Measurements from ENCODE around the gene CCDC150.

CCDC150 gene

DNA sequence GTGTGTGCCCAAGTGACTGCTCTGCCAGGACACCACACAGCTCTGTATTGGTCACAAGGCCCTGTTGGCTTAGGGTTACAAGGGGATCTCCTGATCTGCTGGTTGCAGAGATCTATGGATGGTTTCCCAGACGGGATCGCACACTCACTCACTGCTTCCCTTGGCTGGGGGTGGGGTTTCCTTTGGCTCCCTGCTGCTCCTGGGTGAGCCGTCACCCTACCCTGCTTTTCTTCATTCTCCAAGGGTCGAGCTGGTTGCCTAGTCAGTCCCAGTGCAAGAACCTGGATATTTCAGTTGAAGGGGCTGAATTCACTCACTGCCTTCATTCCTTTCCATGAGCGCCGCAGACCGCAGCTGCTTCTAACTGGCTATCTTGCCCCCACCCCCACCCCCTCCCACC is 103.7 kb downstream of the CCDC150 start:
- no peak for DNase-seq (ENCODE audit: low read depth)
- Histone ChIP-seq H3K4me3 (ENCODE audit: low read length) (no peak overlapping the region), H3K9me3 (ENCODE audit: control insufficient read depth, low read length) (peaks cover 14% of the 10 kb centered on the region), H3K4me1 (ENCODE audit: control insufficient read depth, insufficient read depth, low read length) (no peaks in the 10 kb centered on the region), H3K9ac (ENCODE audit: low read length) (no peak overlapping the region), H3K36me3 (ENCODE audit: control insufficient read depth, insufficient read depth, low read length, severe bottlenecking) (no peaks in the 10 kb centered on the region), H3K27me3 (replicated peaks; ENCODE audit: control insufficient read depth, insufficient read depth, low read length) (no peaks in the 10 kb centered on the region)

- H3K36me3 ChIP-seq (ENCODE audit: control insufficient read depth, insufficient read depth, low read length, severe bottlenecking): no peaks in the 10 kb centered on the region
- DNase-seq (ENCODE audit: low read depth): no peak
- H3K4me1 ChIP-seq (ENCODE audit: control insufficient read depth, insufficient read depth, low read length): no peaks in the 10 kb centered on the region
- H3K9ac ChIP-seq (ENCODE audit: low read length): no peak overlapping the region
- no peaks in the 10 kb centered on the region for H3K9me3 ChIP-seq (ENCODE audit: control insufficient read depth, low read length)
- H3K4me3 ChIP-seq (ENCODE audit: low read length): no peak overlapping the region
- H3K27me3 ChIP-seq (replicated peaks; ENCODE audit: control insufficient read depth, insufficient read depth, low read length): no peaks in the 10 kb centered on the region
Measured at GRCh38 chr2:196745711-196746110, 106.2 kb downstream of the CCDC150 start.

DNA sequence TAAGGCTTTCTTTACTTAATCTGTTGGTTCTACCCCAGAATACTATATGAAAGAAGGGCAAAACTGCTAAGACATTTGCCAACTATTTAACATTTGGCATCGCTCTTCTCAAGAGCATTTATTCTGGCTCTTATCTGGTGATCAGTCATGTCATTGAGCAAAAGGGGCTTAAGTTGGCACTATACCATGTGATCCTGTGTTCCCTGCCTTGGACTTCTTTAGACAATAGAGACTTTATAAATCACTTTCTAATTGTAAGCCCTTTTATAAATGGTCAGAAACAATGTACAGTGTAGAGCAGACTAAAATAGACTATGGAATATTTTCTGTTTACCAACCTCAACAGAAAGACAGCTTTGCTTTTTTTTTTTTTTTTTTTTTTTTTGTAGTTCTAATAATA is 107.9 kb downstream of the CCDC150 start:
- Histone ChIP-seq H3K4me1 (ENCODE audit: control insufficient read depth, insufficient read depth, low read length) (no peaks in the 10 kb centered on the region), H3K36me3 (ENCODE audit: control insufficient read depth, insufficient read depth, low read length, severe bottlenecking) (no peaks in the 10 kb centered on the region), H3K4me3 (ENCODE audit: low read length) (no peak overlapping the region), H3K27me3 (replicated peaks; ENCODE audit: control insufficient read depth, insufficient read depth, low read length) (no peaks in the 10 kb centered on the region), H3K9ac (ENCODE audit: low read length) (no peak overlapping the region), H3K9me3 (ENCODE audit: control insufficient read depth, low read length) (no peaks in the 10 kb centered on the region)
- no peak for DNase-seq (ENCODE audit: low read depth)

GRCh38 chr2:196748123-196748522 is 108.6 kb downstream of the CCDC150 start:
- Histone ChIP-seq H3K4me1 (ENCODE audit: control insufficient read depth, insufficient read depth, low read length) (no peaks in the 10 kb centered on the region), H3K27me3 (replicated peaks; ENCODE audit: control insufficient read depth, insufficient read depth, low read length) (no peaks in the 10 kb centered on the region), H3K9ac (ENCODE audit: low read length) (no peak overlapping the region), H3K4me3 (ENCODE audit: low read length) (no peak overlapping the region), H3K9me3 (ENCODE audit: control insufficient read depth, low read length) (no peaks in the 10 kb centered on the region), H3K36me3 (ENCODE audit: control insufficient read depth, insufficient read depth, low read length, severe bottlenecking) (no peaks in the 10 kb centered on the region)
- no peak for DNase-seq (ENCODE audit: low read depth)

DNA sequence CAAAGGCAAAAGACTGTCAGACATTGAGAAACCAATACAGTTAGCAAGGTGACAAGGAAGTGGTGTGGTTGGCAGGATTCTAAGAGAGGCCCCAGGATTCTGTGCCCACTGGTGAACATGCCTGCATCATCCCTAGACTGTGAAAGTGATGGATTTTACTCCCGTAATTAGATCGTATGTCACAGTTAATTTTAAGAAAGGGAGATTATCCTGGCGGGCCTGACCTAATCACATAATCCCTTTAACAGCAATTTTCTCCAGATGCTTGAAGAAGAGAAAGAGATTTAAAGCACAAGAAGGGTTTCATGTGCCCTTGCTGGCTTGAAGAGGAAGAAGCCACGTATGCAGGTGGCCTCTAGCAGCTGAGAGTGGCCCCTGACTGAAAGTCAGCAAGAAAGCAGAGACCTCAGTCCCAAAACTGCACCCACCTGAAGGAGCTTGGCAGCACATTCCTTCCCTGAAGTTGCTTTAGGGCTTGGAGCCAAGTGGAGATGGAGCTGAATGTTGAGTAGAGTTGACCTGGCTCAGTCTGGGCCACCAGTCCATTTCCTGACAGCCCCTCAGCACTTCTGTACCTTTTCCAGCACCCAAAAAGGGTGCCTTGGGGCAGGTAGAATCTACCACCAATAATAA is 110.9 kb downstream of the CCDC150 start:
- no peaks in the 10 kb centered on the region for H3K27me3 ChIP-seq (replicated peaks; ENCODE audit: control insufficient read depth, insufficient read depth, low read length)
- no peak overlapping the region for H3K4me3 ChIP-seq (ENCODE audit: low read length)
- DNase-seq (ENCODE audit: low read depth): no peak
- H3K36me3 ChIP-seq (ENCODE audit: control insufficient read depth, insufficient read depth, low read length, severe bottlenecking): no peaks in the 10 kb centered on the region
- no peak overlapping the region for H3K9ac ChIP-seq (ENCODE audit: low read length)
- H3K9me3 ChIP-seq (ENCODE audit: control insufficient read depth, low read length): peaks cover 4% of the 10 kb centered on the region
- no peaks in the 10 kb centered on the region for H3K4me1 ChIP-seq (ENCODE audit: control insufficient read depth, insufficient read depth, low read length)

DNA sequence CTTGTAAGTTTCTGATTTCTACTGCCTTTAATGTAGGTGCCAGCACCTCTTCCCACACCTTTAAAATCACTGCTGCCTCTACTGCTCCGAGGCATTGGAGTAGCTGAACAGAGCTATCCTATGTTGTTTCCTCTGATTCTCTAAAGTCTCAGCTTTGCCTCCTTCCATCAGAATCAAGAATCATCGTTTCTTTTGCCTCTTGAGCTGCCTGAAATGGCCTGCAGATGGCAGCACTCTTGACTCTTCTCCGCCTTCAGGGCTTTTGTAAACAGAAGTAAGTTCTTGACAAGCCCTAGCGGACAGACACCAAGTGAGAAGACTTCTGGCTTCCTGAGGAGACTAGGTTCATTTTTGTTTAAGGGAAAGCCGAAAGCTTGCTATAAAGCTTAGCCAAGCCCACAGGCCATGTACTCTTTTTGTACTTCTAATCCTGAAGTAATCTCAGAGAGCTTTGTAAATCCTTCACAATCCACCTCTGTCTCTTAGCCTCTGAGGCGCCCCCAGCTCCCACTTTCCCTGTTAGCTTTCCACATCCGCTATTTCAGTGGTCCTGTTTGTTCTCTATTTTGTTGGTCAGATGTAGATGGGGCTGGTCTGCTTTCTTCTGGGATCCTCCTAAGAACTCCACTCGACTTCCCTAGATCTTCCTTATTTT is 111.6 kb downstream of the CCDC150 start:
- no peak overlapping the region for H3K9ac ChIP-seq (ENCODE audit: low read length)
- peaks cover 4% of the 10 kb centered on the region for H3K9me3 ChIP-seq (ENCODE audit: control insufficient read depth, low read length)
- H3K27me3 ChIP-seq (replicated peaks; ENCODE audit: control insufficient read depth, insufficient read depth, low read length): no peaks in the 10 kb centered on the region
- no peak overlapping the region for H3K4me3 ChIP-seq (ENCODE audit: low read length)
- DNase-seq (ENCODE audit: low read depth): peak; percentile 57
- no peaks in the 10 kb centered on the region for H3K4me1 ChIP-seq (ENCODE audit: control insufficient read depth, insufficient read depth, low read length)
- H3K36me3 ChIP-seq (ENCODE audit: control insufficient read depth, insufficient read depth, low read length, severe bottlenecking): no peaks in the 10 kb centered on the region

DNA sequence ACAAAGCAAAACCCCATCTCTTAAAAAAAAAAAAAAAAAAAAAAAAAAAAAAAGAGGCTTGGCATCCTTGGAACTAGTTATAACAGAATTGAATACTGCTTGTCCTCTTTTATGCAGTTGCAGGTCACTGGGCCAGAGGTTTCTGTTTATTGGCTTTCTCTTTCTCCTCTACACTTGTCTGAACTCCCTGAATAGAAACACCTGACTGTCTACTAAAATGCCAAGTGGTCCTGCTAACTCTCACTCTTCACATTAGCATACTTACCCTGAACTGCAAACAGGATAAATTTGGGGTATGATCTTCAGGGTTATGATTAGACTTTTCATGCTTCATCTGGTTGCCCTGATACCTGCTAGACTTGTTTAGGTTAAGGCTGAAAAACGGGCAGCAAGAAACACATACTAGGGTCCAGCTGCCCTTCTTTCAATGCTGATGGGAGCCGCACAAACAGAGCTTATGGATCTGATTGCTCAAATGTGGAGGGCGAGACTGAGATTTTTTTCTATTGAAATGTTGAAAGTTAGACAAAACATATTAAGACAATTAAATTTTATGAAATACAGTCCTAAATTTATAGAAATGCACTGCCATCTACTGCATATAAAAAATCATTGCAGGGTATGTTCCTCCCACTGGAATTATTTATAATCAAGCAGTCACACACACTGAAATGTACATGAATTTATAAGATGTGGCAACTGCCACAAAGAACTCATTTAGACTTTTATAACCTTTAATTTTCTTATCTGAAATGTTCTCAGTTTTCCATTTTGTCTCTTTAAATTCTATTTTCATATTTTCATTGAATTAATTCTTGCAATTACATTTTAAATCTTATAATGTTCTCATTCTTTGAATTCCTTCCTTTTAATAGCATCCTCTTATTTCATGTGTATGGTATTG is 119.2 kb downstream of the CCDC150 start:
- H3K4me3 ChIP-seq (ENCODE audit: low read length): no peak overlapping the region
- H3K27me3 ChIP-seq (replicated peaks; ENCODE audit: control insufficient read depth, insufficient read depth, low read length): no peaks in the 10 kb centered on the region
- peak; percentile 82 for DNase-seq (ENCODE audit: low read depth)
- H3K9me3 ChIP-seq (ENCODE audit: control insufficient read depth, low read length): peaks cover 4% of the 10 kb centered on the region
- H3K9ac ChIP-seq (ENCODE audit: low read length): no peak overlapping the region
- peaks cover 4% of the 10 kb centered on the region for H3K4me1 ChIP-seq (ENCODE audit: control insufficient read depth, insufficient read depth, low read length)
- H3K36me3 ChIP-seq (ENCODE audit: control insufficient read depth, insufficient read depth, low read length, severe bottlenecking): peaks cover 17% of the 10 kb centered on the region

DNA sequence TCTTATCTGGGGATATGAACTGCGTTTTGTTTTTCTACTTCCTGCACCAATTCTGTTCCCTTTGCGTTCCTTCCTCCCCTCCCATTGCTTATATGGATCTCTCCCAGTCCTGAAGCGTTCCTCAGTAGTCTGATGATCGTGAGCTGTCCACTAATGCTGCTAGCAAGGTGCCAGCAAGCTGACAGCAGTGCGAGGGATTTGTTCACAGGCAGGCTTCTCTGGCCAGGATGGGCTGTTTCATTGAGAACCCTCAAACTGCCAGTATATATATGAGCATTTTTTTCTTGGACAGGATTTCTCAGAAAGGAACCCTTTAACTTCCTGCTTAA is 119.8 kb downstream of the CCDC150 start:
- no peak overlapping the region for H3K4me3 ChIP-seq (ENCODE audit: low read length)
- H3K9ac ChIP-seq (ENCODE audit: low read length): no peak overlapping the region
- DNase-seq (ENCODE audit: low read depth): no peak
- H3K36me3 ChIP-seq (ENCODE audit: control insufficient read depth, insufficient read depth, low read length, severe bottlenecking): peaks cover 23% of the 10 kb centered on the region
- no peaks in the 10 kb centered on the region for H3K9me3 ChIP-seq (ENCODE audit: control insufficient read depth, low read length)
- peaks cover 4% of the 10 kb centered on the region for H3K4me1 ChIP-seq (ENCODE audit: control insufficient read depth, insufficient read depth, low read length)
- no peaks in the 10 kb centered on the region for H3K27me3 ChIP-seq (replicated peaks; ENCODE audit: control insufficient read depth, insufficient read depth, low read length)

GRCh38 chr2:196767101-196767500 is 127.6 kb downstream of the CCDC150 start:
- DNase-seq (ENCODE audit: low read depth): no peak
- H3K4me1 ChIP-seq (ENCODE audit: control insufficient read depth, insufficient read depth, low read length): no peaks in the 10 kb centered on the region
- H3K36me3 ChIP-seq (ENCODE audit: control insufficient read depth, insufficient read depth, low read length, severe bottlenecking): peaks cover 91% of the 10 kb centered on the region
- H3K4me3 ChIP-seq (ENCODE audit: low read length): no peak overlapping the region
- no peaks in the 10 kb centered on the region for H3K27me3 ChIP-seq (replicated peaks; ENCODE audit: control insufficient read depth, insufficient read depth, low read length)
- H3K9ac ChIP-seq (ENCODE audit: low read length): no peak overlapping the region
- no peaks in the 10 kb centered on the region for H3K9me3 ChIP-seq (ENCODE audit: control insufficient read depth, low read length)

Measured in adipocyte (in vitro differentiated cells).